ENCODE results near the gene DAB1.

DNA sequence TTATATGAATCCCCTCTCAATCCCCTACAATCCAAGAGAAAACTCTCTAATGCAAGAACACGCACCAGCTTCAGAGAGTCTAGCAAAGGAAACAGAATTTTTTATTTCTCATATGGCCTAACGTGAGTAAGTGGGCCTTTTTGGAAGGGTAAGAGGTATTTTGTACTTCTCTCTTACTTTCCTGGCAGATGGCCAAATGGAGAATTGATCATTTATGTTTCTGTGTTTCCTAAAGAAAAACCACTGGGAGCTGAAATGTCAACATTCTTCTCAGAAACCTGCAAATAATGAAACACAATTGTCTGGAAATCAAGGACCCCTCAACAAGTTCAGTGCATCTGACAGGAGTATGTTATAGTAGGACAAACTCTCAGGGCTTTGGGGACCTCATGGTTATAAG is 281.7 kb downstream of the DAB1 start:
- TF ChIP-seq, protein P1, sequence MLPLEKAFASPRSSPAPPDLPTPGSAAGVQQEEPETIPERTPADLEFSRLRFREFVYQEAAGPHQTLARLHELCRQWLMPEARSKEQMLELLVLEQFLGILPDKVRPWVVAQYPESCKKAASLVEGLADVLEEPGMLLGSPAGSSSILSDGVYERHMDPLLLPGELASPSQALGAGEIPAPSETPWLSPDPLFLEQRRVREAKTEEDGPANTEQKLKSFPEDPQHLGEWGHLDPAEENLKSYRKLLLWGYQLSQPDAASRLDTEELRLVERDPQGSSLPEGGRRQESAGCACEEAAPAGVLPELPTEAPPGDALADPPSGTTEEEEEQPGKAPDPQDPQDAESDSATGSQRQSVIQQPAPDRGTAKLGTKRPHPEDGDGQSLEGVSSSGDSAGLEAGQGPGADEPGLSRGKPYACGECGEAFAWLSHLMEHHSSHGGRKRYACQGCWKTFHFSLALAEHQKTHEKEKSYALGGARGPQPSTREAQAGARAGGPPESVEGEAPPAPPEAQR (tag by site-specific recombination; IDR thresholded peaks at IDR 0.05): no peak
- TF ChIP-seq, protein P2, sequence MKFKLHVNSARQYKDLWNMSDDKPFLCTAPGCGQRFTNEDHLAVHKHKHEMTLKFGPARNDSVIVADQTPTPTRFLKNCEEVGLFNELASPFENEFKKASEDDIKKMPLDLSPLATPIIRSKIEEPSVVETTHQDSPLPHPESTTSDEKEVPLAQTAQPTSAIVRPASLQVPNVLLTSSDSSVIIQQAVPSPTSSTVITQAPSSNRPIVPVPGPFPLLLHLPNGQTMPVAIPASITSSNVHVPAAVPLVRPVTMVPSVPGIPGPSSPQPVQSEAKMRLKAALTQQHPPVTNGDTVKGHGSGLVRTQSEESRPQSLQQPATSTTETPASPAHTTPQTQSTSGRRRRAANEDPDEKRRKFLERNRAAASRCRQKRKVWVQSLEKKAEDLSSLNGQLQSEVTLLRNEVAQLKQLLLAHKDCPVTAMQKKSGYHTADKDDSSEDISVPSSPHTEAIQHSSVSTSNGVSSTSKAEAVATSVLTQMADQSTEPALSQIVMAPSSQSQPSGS (tag by site-specific recombination; IDR thresholded peaks at IDR 0.05; ENCODE audit: low read depth): no peak
- no peak for TF ChIP-seq ZNF140 (tag by site-specific recombination; IDR thresholded peaks at IDR 0.05)
- TF ChIP-seq ZNF24 (tag by site-specific recombination; IDR thresholded peaks at IDR 0.05): no peak
- TF ChIP-seq ZNF23 (tag by site-specific recombination; IDR thresholded peaks at IDR 0.05; ENCODE audit: borderline replicate concordance): no peak
- no peak for TF ChIP-seq ZNF416 (tag by site-specific recombination; IDR thresholded peaks at IDR 0.05)
- TF ChIP-seq, protein P3, sequence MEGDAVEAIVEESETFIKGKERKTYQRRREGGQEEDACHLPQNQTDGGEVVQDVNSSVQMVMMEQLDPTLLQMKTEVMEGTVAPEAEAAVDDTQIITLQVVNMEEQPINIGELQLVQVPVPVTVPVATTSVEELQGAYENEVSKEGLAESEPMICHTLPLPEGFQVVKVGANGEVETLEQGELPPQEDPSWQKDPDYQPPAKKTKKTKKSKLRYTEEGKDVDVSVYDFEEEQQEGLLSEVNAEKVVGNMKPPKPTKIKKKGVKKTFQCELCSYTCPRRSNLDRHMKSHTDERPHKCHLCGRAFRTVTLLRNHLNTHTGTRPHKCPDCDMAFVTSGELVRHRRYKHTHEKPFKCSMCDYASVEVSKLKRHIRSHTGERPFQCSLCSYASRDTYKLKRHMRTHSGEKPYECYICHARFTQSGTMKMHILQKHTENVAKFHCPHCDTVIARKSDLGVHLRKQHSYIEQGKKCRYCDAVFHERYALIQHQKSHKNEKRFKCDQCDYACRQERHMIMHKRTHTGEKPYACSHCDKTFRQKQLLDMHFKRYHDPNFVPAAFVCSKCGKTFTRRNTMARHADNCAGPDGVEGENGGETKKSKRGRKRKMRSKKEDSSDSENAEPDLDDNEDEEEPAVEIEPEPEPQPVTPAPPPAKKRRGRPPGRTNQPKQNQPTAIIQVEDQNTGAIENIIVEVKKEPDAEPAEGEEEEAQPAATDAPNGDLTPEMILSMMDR (tag by site-specific recombination; IDR thresholded peaks at IDR 0.05): no peak
- TF ChIP-seq, protein P4, sequence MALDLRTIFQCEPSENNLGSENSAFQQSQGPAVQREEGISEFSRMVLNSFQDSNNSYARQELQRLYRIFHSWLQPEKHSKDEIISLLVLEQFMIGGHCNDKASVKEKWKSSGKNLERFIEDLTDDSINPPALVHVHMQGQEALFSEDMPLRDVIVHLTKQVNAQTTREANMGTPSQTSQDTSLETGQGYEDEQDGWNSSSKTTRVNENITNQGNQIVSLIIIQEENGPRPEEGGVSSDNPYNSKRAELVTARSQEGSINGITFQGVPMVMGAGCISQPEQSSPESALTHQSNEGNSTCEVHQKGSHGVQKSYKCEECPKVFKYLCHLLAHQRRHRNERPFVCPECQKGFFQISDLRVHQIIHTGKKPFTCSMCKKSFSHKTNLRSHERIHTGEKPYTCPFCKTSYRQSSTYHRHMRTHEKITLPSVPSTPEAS (tag by site-specific recombination; IDR thresholded peaks at IDR 0.05): no peak
- TF ChIP-seq ZNF221 (tag by site-specific recombination; IDR thresholded peaks at IDR 0.05; ENCODE audit: borderline replicate concordance): no peak
- TF ChIP-seq SALL2 (tag by site-specific recombination; IDR thresholded peaks at IDR 0.05; ENCODE audit: borderline replicate concordance): no peak
- TF ChIP-seq ZNF391 (tag by site-specific recombination; IDR thresholded peaks at IDR 0.05; ENCODE audit: borderline replicate concordance, low read depth): no peak
- no peak for TF ChIP-seq HOXA7 (CRISPR knock-in tag; IDR thresholded peaks at IDR 0.05; ENCODE audit: borderline replicate concordance)
